GM12865 (cell line): ENCODE results near the gene DOCK1.

Experiments
- DNase-seq: peaks from one replicate; pipeline ENCODE4 v3.0.0; 2010; ENCODE audit warnings: low read depth
- H3K4me3 ChIP-seq: 2 replicates; pipeline ENCODE4 v1.5.1; 2011; ENCODE audit warnings: mild to moderate bottlenecking, low read depth, low read length, control low read depth
- CTCF ChIP-seq: IDR thresholded peaks from 2 replicates; pipeline ENCODE4 v1.5.1; 2011; ENCODE audit warnings: low read length, control low read depth, low read depth, inconsistent platforms; ENCODE audit not compliant: insufficient read depth; ENCODE audit errors: missing control alignments

The DOCK1 gene

GRCh38 chr10:127400216-127400615 lies 495.0 kb downstream of the DOCK1 start:
- no peak overlapping the region for H3K4me3 ChIP-seq
- TF ChIP-seq CTCF = no peak
- DNase-seq = no peak

GRCh38 chr10:127402596-127403409 lies 497.6 kb downstream of the DOCK1 start:
- no peak for DNase-seq
- no peak for TF ChIP-seq CTCF
- no peak overlapping the region for H3K4me3 ChIP-seq

- DNase-seq = no peak
- H3K4me3 ChIP-seq = no peak overlapping the region
- no peak for TF ChIP-seq CTCF
Observed at GRCh38 chr10:127405221-127405620, 500.0 kb downstream of the DOCK1 start.

- H3K4me3 ChIP-seq = no peak overlapping the region
- no peak for DNase-seq
- no peak for TF ChIP-seq CTCF
Observed at GRCh38 chr10:127406018-127406550, 500.9 kb downstream of the DOCK1 start.

GRCh38 chr10:127407551-127407950 lies 502.3 kb downstream of the DOCK1 start:
- TF ChIP-seq CTCF = no peak
- H3K4me3 ChIP-seq = no peak overlapping the region
- no peak for DNase-seq

GRCh38 chr10:127408112-127408710 lies 503.0 kb downstream of the DOCK1 start:
- DNase-seq = no peak
- no peak overlapping the region for H3K4me3 ChIP-seq
- no peak for TF ChIP-seq CTCF
